ENCODE measurements around the gene TPSAB1. TPM values are rescaled to one million over a fixed set of nuclear protein-coding genes. Genes with fewer than 3 reads are reported as not detected.

The TPSAB1 gene
- 0.28 TPM in 1 of 5 replicates, not detected in the others for total RNA-seq (2022; extraction: Qiagen RNA extraction)

GRCh38 chr16:1240436-1240835, at the start of gene TPSAB1:
Gene TPSAB1 (plus strand): TSS chr16:1240705. CDS start chr16:1240939, 234 bp downstream.

GRCh38 chr16:1225051-1225451, 15.5 kb upstream of the TPSAB1 start, which contains the start of gene TPSG1:
Gene TPSG1 (minus strand): TSS chr16:1225268. CDS start chr16:1225252, 16 bp downstream.

GRCh38 chr16:1230084-1230470, 10.4 kb upstream of the TPSAB1 start, which contains the start of gene TPSB2:
Gene TPSB2 (minus strand): TSS chr16:1230184. CDS start chr16:1229951, 233 bp downstream.

GRCh38 chr16:1255276-1256122, 15.0 kb downstream of the TPSAB1 start, which contains the start of gene TPSD1:
Gene TPSD1 (plus strand): TSS chr16:1256069. CDS start chr16:1256281, 212 bp downstream.

Other genes with a start within 250 kb of the TPSAB1 start
- gene SSTR5, start 168.0 kb upstream of the TPSAB1 start, total RNA-seq (2022; extraction: Qiagen RNA extraction), result 0.38 to 0.74 TPM (median 0.59 TPM) in 5 replicates
- 0.08 TPM in 1 of 5 replicates, not detected in the others for gene C1QTNF8, start 144.5 kb upstream of the TPSAB1 start, total RNA-seq (2022; extraction: Qiagen RNA extraction)
- gene CACNA1H, start 87.6 kb upstream of the TPSAB1 start, total RNA-seq (2022; extraction: Qiagen RNA extraction), result 13.0 to 17.0 TPM (median 15.9 TPM) in 5 replicates
- gene TPSG1, start 15.4 kb upstream of the TPSAB1 start, total RNA-seq (2022; extraction: Qiagen RNA extraction), result 0.10 to 0.13 TPM in 2 of 5 replicates, not detected in the others
- gene TPSB2, start 10.5 kb upstream of the TPSAB1 start, total RNA-seq (2022; extraction: Qiagen RNA extraction), result not detected in 5 replicates
- not detected in 5 replicates for gene TPSD1, start 15.4 kb downstream of the TPSAB1 start, total RNA-seq (2022; extraction: Qiagen RNA extraction)
- 139 to 194 TPM (median 157 TPM) in 5 replicates for gene UBE2I, start 68.9 kb downstream of the TPSAB1 start, total RNA-seq (2022; extraction: Qiagen RNA extraction)
- 0.64 to 1.6 TPM (median 0.93 TPM) in 5 replicates for gene BAIAP3, start 92.9 kb downstream of the TPSAB1 start, total RNA-seq (2022; extraction: Qiagen RNA extraction)
- gene TSR3, start 111.2 kb downstream of the TPSAB1 start, total RNA-seq (2022; extraction: Qiagen RNA extraction), result 61.7 to 98.0 TPM (median 90.5 TPM) in 5 replicates
- gene GNPTG, start 111.2 kb downstream of the TPSAB1 start, total RNA-seq (2022; extraction: Qiagen RNA extraction), result 28.2 to 37.3 TPM (median 36.1 TPM) in 5 replicates
- 25.0 to 26.5 TPM (median 25.6 TPM) in 5 replicates for gene UNKL, start 174.0 kb downstream of the TPSAB1 start, total RNA-seq (2022; extraction: Qiagen RNA extraction)
- gene UQCC4, start 180.0 kb downstream of the TPSAB1 start, total RNA-seq (2022; extraction: Qiagen RNA extraction), result 32.1 to 38.6 TPM (median 36.5 TPM) in 5 replicates
- gene PERCC1, start 190.4 kb downstream of the TPSAB1 start, total RNA-seq (2022; extraction: Qiagen RNA extraction), result not detected in 5 replicates
- 0.06 to 0.33 TPM (median 0.27 TPM) in 5 replicates for gene CCDC154, start 203.9 kb downstream of the TPSAB1 start, total RNA-seq (2022; extraction: Qiagen RNA extraction)
- 65.8 to 70.2 TPM (median 68.1 TPM) in 5 replicates for gene CLCN7, start 234.3 kb downstream of the TPSAB1 start, total RNA-seq (2022; extraction: Qiagen RNA extraction)
- gene PTX4, start 248.2 kb downstream of the TPSAB1 start, total RNA-seq (2022; extraction: Qiagen RNA extraction), result not detected in 5 replicates

All from A549 treated with Hydrocortisone at 1 μM for 4 hours (cell line).